Skeletal muscle cell (primary cell): Measurements from ENCODE around the gene ABCB6.

ENCODE experiments used
- DNase-seq: peaks from one replicate; pipeline ENCODE4 v3.0.0-alpha.2; 2010; ENCODE audit warnings: low read depth
- H3K4me3 ChIP-seq: 2 replicates; pipeline ENCODE4 v1.5.1; 2011; ENCODE audit warnings: low read depth, mild to moderate bottlenecking, control low read depth, low read length, moderate library complexity

The ABCB6 gene

DNA sequence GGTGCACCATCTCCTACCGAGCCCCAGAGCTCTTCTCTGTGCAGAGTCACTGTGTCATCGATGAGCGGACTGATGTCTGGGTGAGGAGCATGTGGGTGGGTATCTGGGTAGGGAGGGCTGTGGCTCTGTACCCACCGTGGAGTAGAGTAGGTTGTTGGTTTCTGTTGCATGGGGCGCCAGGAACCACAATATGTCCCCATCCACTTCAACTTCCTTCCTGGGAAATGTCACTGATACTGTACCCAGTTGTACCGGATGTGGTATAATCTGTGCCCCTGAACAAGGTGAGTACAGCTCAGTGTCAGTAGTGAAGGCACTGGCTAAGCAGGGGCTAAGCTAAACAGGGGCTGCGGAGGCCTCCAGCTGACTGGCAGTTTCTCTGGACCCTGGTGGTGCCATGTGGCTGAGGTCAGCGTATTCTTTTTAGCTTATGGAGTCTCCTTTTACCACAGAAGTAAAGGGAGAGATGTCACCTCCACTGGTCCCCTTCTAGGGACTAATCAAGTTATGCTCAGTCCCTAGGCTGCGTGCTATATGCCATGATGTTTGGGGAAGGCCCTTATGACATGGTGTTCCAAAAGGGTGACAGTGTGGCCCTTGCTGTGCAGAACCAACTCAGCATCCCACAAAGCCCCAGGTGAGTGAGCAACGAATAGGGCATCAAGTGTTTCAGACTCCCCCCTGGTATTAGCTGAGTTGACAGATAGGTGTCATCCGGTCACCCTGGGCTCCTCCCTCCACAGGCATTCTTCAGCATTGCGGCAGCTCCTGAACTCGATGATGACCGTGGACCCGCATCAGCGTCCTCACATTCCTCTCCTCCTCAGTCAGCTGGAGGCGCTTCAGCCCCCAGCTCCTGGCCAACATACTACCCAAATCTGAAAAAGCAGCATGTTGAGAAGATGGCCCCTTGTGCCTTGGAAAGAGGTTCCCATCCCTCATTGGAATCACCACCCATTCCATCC lies 29.2 kb upstream of the ABCB6 start:
- no peak overlapping the region for H3K4me3 ChIP-seq

DNA sequence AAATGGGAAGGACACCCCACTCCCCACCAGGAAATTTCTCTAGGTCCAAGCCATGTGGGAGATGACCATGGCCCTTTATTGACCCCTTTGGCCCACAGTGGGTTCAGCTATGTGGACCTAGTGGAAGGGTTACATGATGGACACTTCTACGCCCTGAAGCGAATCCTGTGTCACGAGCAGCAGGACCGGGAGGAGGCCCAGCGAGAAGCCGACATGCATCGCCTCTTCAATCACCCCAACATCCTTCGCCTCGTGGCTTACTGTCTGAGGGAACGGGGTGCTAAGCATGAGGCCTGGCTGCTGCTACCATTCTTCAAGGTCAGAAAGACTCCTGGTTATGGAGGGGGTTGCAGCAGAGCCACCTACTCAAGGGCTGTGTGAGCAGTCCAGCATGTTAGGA lies 27.8 kb upstream of the ABCB6 start:
- no peak for DNase-seq
- H3K4me3 ChIP-seq = no peak overlapping the region

More for the DNA sequence above, 29.2 kb upstream of the ABCB6 start:
- no peak for DNase-seq

DNA sequence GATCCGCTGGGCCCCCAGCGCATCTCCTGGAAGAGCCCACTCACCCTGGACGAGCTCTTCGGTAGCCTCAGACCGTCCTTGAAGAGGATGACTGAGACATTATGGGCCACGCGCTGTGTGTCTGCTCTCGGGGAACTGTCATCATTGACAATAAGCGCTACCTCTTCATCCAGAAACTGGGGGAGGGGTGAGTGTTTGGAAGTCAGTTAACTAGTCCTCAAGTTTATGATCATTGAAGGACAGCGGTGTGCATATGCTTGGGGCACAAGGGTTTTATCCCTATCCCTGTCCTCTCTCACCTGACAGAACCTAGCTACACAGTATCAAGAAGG lies 27.1 kb upstream of the ABCB6 start:
- H3K4me3 ChIP-seq = peak overlapping the region; percentile 90
- no peak for DNase-seq

DNA sequence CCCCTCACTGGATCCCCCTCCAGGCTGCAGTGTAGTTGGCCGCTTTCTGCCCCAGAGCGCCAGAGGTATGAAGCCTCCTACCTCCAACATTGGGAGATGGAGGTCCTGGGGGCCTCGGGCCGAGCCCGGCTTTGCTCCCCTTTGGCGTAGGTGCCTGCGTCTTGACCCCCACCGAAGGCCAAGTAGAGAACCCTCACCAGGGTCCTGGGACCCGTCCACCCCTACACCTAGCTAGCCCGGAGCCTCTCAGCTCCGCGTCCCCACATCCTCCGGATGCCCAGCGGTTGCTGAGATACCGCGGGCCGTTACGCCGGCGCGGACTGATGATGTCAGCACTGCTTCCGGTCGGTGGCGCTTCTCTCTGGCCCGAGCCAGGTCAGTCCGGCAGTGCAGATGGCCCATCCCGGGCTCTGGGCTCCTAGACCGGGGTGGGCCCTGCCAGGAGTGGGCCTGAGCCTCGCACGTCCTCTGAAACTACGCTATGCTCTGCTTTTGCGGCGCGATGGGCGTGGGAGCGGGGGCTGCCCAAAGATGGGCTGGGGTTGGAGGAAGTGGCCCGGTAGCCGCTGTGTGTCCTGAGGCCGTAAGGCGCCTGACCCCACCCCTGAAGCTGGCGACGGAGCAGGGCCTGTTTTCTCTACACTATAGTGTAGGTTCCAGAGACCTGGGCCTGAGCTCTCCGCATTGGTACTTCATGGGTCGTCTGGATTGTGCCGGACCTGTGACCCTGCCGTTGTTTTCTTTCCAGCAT lies 26.6 kb upstream of the ABCB6 start, which contains the start of the genes GLB1L and STK16:
Gene GLB1L (minus strand): TSS at position 297 of the 751 bp plus-strand sequence. CDS start 1,871 bp downstream, outside the sequence.
Gene STK16 (plus strand): TSS at position 332 of the 751 bp plus-strand sequence. CDS start 521 bp downstream, outside the sequence.
- peak within 1 kb of the TSS; percentile 90 for H3K4me3 ChIP-seq
- peak; percentile 84 for DNase-seq

DNA sequence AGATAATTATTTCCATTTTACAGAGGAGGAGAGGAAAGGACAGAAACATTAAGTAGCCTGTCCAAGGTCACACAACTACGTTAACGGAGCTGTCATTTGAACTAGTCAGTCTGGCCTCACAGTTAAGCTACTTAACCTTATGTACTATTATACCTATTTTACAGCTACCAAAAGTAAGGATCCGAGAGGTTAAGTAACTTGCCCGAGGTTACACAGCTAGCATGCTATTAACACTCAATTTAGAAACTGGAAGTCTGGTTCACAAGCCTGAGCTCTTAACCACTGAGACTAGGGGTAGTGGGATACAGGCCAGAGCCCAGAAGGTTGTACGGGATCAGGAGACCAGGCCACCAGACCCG lies 26.0 kb upstream of the ABCB6 start:
- no peak for DNase-seq
- peak overlapping the region; percentile 90 for H3K4me3 ChIP-seq

DNA sequence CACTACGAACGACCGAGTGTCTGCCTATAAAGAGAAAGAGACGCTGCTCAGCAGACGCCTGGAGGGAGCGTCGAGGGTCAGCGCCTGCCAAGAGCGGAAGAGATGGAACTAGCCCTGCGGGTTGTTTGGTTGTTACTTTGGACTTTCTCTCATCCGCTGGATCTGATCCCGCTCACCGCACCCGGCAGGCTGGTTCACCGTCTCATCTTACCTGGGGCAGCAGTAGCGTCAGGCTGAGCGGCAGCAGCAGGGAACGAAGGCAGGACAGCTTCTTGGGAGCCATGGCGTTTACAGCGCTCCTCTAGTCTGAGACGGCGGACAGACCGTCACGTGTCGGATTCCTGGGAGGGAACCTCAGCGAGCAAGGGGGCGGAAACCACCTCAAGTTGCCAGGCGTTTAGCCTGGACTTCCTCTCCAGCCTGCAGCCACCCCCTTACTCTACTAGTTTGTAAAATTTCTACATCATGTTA lies 24.6 kb upstream of the ABCB6 start:
- DNase-seq = no peak
- H3K4me3 ChIP-seq = peak overlapping the region; percentile 25

DNA sequence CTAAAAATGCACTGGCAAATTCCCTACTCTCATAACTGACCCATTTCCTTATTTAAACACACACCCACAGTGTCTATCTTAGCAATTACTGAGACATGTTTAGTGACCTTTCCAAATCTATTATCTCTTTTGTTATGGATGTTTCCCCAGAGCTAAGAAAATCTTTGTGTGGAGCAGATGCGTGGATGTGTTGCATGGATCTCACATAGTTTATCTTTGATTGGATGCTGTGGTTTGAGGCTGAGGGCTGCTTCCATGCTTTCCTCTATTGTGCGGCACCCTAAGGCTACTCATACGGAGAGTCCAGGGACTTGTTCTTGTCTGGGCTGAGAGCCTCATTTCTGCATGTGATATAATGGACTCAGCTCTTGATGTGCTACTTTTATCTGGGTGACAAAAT lies 15.6 kb upstream of the ABCB6 start:
- H3K4me3 ChIP-seq = no peak overlapping the region
- no peak for DNase-seq

DNA sequence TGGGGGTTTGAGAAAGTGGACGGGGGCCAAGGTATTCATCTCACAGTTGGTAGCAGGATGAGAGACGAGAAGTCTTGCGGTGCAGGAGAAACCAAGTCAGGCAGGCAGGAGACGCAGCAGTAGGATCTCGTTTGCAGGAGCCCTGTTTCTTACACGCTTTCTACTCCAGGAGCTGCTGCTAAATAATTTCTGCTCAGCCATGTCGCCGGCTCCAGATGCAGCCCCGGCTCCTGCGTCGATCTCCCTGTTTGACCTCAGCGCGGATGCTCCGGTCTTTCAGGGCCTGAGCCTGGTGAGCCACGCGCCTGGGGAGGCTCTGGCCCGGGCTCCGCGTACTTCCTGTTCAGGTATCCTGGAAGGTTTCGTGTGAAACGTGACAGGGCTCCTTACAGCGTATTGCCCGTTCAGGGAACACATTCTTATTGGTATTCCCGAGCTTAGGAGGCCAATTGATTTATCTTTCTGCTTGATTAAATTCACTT lies 11.3 kb upstream of the ABCB6 start:
- H3K4me3 ChIP-seq = peak overlapping the region; percentile 77
- no peak for DNase-seq

DNA sequence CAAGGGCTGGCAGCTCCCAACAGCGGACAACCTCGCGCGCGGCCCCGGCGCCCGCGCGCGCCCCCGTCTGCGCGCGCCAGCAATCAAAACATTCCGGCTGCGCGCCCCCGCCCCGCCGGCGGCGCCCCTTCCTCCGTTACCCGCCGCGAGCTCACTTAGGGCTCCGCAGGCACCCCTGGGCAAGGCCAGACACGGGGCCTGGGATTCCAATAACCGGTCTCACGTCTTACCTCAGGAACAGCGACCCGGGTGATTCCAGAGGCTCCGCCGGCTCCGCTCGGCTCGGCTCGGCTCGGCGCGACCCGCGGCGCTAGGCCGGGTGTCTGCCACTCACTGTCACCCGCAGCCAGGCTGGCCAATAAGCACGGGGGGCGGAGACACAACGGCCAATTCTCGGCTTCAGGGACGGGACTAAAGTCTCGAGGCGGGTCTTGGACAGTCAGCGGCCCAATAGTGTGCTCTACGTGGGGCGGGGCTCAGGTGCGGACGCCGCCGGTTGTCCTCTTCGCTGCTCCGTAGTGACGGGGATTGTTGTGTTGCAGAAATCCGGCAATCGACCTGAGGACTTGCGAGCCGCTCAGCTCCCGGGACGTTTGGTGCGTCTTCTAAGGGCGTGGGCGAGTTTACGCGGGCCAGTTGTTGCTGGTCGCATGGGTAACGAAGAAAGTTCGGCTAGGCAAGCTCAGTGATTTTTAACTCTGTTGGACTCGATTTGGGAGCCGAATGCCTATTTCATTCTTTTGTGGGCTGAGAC lies 10.7 kb upstream of the ABCB6 start, which contains the start of the genes ANKZF1 and ATG9A:
Gene ANKZF1 (plus strand): TSS at position 502 of the 754 bp plus-strand sequence. CDS start 452 bp downstream, outside the sequence.
Gene ATG9A (minus strand): TSS at position 332 of the 754 bp plus-strand sequence. CDS start 1,612 bp downstream, outside the sequence.
- DNase-seq = peak; percentile 97
- H3K4me3 ChIP-seq = peak within 1 kb of the TSS; percentile 77

DNA sequence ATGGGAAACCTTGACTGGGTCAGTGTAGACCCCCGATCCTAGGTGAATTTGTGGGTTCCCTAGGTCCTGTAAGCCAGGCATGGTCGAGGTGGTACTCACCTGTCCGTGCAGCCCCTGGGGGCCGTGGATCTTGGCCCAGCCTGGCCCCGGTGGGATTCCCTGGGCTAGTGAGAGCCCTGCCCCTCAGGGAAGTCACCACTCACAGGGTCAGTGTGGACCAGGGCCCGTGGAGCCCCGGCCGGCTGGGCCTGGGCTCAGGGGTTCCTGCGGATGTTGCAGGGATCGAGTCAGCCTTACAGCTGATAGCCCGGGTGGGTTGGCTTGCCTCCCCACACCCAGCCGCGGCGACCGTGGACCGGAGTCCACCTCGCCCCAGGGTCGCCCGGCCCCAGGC lies 10.2 kb upstream of the ABCB6 start:
- peak overlapping the region; percentile 77 for H3K4me3 ChIP-seq
- DNase-seq = no peak

DNA sequence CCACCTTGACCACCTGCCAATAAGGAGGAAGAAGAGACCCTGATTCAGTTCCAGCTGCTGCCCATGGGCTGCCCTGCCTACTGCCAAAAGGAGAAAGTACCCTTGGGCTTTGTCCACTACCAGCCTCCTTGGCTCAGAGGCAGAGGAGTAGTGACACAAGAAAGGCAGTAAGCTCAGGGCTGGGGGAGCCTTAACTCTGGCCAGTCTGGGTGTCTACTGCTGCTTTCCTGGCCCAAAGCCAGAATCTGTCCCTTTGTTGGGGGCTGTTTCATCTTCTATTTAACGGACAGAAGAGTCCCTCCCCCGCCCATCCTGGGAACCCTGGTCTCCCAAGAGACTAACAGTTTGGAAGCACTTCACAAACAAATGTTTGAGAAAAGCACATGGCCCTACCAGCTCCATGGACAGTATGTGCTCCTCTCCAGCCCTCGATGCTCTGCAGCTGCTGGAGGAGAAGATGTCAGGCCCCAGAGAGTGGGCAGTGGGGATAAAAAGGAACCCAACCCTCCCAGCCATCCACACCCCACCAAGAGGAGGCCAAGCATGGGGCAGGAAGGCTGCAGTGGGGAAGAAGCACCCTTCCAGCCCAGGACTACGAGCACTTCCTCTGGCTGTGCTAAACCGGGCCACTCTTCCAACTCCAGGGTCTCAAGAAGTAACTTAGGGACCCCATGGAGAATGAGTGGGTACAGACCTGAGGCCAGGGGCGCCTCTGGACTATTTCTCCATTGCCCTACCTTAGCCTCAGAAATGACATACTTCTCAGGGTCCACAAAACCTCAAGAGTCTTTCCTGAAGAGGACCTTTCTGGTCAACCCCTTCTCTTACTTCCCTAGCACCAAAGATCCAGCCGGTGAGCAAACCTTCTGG lies 9.5 kb upstream of the ABCB6 start:
- H3K4me3 ChIP-seq = peak overlapping the region; percentile 77
- no peak for DNase-seq

DNA sequence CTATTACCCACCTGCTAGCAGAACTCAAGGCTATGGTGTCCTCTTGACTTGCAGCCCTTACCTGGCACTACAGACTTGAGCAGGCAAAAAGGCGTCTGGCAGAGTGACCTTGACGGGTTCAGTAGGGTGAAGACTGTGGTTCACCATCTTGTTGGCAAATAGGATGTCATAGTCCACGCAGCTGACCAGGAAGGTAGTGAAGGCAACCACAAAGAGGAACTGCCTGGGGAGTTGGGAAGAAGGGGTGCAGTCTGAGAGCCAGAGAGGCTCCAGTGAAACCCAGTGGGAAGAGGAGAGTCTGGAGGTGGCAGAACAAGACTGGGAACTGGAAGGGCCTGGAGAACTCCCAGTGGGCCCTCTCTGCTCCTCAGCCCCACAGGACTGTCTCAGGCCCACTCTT lies 6.6 kb upstream of the ABCB6 start:
- H3K4me3 ChIP-seq = no peak overlapping the region
- no peak for DNase-seq

DNA sequence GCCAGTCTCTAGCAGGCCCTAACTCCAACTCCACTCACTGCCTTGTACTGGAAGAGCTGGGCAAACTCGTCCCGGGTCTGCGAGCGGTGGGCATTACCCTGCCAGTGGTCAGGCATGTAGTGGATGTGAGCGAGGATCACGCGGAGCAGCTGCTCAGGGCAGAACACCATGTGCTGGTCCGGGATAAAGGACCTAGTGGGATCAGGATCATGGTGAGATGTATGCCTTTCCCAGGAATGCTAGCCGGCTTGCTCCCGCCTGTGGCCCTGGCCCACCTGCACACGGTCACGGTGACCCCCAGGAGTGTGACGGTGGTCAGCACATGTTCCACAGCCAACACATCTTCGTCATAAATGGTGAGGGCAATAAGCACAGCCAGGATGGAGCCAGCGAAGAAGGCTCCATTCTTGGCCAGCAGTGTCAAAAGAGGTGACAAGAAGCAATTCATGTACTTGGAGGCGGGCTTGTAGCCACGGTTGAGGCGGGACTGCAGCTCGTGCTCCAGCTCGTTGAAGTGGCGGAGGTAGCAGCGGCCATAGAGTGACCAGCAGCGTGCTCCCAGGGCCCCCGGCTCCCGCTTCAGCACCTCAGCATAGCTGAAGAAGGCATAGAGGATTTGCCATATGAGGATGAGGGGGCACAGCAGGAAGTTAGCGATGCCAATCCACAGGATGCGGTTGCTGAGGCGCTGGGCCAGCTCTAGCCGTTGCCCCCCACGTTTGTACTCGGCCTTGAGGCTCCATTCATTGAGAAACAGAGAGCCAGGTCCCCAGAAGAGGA lies 5.3 kb upstream of the ABCB6 start:
- no peak overlapping the region for H3K4me3 ChIP-seq
- DNase-seq = no peak

DNA sequence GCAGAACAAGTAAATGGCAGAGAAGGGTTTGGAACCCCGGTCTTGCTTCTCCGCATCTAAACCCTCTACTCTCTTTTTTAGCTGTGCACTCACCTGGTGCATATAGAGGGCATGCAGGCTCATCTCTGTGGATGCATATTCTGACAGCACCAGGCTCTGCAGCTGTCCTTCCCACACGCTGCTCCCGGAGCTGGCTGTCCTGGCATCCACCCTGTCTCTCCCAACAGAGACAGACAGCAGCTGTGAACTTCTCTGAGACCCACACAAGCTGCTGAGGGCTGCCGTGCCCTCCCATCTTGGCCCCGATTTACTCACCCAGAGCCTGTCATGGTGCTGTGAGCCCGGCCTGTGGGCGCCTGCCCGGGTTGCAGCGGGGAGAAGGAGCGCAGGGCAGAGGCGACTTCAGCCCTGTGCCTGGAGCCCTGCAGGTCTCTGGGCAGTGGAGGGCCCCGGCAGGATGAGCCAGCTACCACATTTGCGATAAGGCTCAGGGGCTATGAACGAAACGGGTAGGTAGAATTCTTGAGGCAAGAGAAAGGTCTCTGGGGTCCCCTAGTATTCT lies 3.3 kb upstream of the ABCB6 start:
- H3K4me3 ChIP-seq = no peak overlapping the region
- no peak for DNase-seq

DNA sequence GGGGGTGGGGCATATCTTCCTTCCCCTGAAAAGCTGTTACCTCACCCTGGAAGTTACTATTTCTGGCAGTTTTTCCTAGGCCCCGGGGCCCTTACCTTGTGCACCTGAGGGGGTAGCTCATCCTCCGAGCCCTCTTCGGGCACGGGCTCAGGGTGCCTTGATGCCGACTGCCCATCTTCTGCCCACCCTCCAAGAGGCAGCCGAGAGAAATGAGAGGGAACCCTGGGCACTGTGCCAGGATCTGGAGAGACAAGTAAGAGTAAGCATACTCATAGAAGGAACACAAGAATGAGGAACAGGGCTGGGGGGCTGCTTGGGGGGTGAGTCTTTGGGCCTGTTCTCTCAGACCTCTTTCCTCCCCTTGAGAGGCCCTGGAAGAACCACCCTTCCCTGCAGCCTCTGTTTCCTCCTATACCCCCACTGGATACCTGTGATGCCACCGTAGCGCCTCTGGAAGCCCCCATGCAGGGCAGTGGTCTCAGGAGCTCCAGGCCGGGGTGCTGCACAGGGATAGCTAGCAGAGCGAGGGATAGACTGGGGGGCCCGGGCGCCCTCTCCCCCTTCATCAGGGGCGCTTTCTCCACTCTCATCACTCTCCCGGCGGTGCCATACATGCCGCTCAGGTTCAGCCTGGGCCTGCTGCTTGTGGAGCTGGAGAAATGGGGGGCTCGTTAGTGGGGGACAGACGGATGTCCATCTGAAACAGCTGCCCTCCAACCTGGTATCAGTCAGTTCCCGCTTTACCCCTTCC lies 2.1 kb upstream of the ABCB6 start:
- no peak for DNase-seq
- H3K4me3 ChIP-seq = no peak overlapping the region

DNA sequence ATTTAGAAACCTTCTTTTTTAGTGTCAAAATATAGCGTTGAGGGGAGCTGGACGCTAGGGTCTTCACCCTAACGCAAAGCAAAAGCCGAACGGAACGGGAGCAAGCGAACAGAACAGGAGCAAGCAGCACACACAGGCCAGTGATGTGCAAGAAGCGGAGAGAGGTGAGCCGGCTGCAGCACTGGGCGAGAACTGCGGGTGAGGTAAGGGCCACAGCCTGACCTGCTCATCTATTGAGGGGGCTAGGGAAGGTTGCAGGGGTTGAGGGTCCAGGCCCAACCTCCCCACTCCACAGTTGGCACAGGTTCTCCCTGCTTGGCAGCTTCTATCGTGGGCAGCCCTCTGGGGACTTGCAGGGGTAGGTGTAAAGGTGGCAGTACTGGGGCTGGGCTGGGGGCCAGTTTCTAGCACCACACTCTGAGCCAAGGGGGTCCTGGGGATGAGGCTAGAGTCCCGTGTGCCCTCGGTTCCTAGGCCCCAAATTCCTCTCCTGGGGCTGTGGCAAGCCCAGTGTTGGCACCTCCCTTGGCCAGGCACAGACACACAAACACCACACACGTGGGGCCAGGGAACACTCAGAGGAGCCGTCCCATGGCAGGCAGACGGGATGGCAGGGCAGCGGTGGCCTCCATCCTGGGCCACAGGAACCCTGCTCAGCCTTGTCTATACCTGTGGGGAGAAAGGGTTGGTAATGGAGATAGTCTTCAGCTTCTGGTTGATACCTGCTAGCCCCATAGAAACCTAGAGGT lies 1.2 kb upstream of the ABCB6 start:
- no peak for DNase-seq
- H3K4me3 ChIP-seq = no peak overlapping the region
